GM12878 (cell line): ENCODE results near the gene HRCT1. TPM values are rescaled to one million over a fixed set of nuclear protein-coding genes. Genes with fewer than 3 reads are reported as not detected.

Source experiments
- ATAC-seq: fragments of 200-7000 bp; cut with Tn5 transposase; 3 replicates; pipeline ENCODE4 v1.9.1; 2020; ENCODE audit warnings: mild to moderate bottlenecking, moderate library complexity
- BruUV-seq: library from RNA; stranded (reverse); fragments of 400-500 nt; replicated peaks from 2 replicates; lab custom pipeline; 2021; lab: Mats Ljungman, UMichigan
- CTCF ChIA-PET: fragments of 300-600 bp; sonication (Branson Sonifier 250); formaldehyde crosslinking; extraction: SDS; loops from one replicate; lab custom pipeline; 2021; ENCODE audit warnings: inconsistent platforms; lab: Yijun Ruan, JAX
- POLR2A ChIA-PET: fragments of 350-600 bp; formaldehyde crosslinking; extraction: SDS; loops from one replicate; lab custom pipeline; 2021; ENCODE audit warnings: inconsistent platforms; lab: Charles Lee
- RAD21 ChIA-PET: fragments of 300-600 bp; sonication (Branson Sonifier 250); formaldehyde crosslinking; loops from one replicate; lab custom pipeline; 2023; ENCODE audit warnings: antibody characterized with exemption; ENCODE audit not compliant: unreplicated experiment; lab: Charles Lee
- SMC1A ChIA-PET: fragments of 300-600 bp; sonication (Branson Sonifier 250); formaldehyde crosslinking; loops from one replicate; lab custom pipeline; 2023; ENCODE audit not compliant: unreplicated experiment, uncharacterized antibody; lab: Charles Lee
- DNase-seq: peaks from one replicate; pipeline ENCODE4 v3.0.0-alpha.2; 2011; ENCODE audit warnings: low read depth, low spot score
- FAIRE-seq: peaks from 3 replicates; lab custom pipeline; 2011; peaks lifted over from hg19 to GRCh38; lab: Jason Lieb, UNC
- H2AFZ ChIP-seq: 2 replicates; pipeline ENCODE4 v1.6.0; 2011; ENCODE audit warnings: low read depth, low read length, control low read depth; ENCODE audit not compliant: control insufficient read depth
- H3K27ac ChIP-seq: 2 replicates; pipeline ENCODE4 v1.5.1; 2011; ENCODE audit warnings: control low read depth; ENCODE audit not compliant: control insufficient read depth, insufficient read depth
- H3K27me3 ChIP-seq, 2 experiments: replicated peaks in 1 of 2; 2 replicates each; pipeline versions ENCODE4 v1.6.0 to v1.6.1; 2011; ENCODE audit warnings: low read length in 1 of 2; ENCODE audit not compliant: control insufficient read depth in 2 of 2, insufficient read depth in 2 of 2
- H3K36me3 ChIP-seq, 2 experiments: 2 replicates each; pipeline ENCODE4 v1.5.1; 2011; ENCODE audit warnings: low read length in 1 of 2; ENCODE audit not compliant: control insufficient read depth in 2 of 2, insufficient read depth in 2 of 2
- H3K4me1 ChIP-seq: 2 replicates; pipeline ENCODE4 v1.6.1; 2011; ENCODE audit warnings: mild to moderate bottlenecking, low read length, moderate library complexity, mixed read lengths; ENCODE audit not compliant: control insufficient read depth, insufficient read depth
- H3K4me2 ChIP-seq: 2 replicates; pipeline ENCODE4 v1.6.0; 2011; ENCODE audit warnings: control low read depth; ENCODE audit not compliant: control insufficient read depth, insufficient read depth
- H3K4me3 ChIP-seq: fragments of 200-600 bp; sonication (generic); 2 replicates; pipeline ENCODE4 v1.5.1; 2016
- H3K79me2 ChIP-seq: 2 replicates; pipeline ENCODE4 v1.6.0; 2011; ENCODE audit warnings: low read length; ENCODE audit not compliant: control insufficient read depth, insufficient read depth
- H3K9ac ChIP-seq: 2 replicates; pipeline ENCODE4 v1.8.0; 2011; ENCODE audit warnings: low read length, control low read depth, mixed read lengths; ENCODE audit not compliant: control insufficient read depth, insufficient read depth
- H3K9me3 ChIP-seq: replicated peaks from 3 replicates; pipeline ENCODE4 v1.5.1; 2011; ENCODE audit warnings: mild to moderate bottlenecking, low read length; ENCODE audit not compliant: control insufficient read depth, insufficient read depth
- H4K20me1 ChIP-seq: 2 replicates; pipeline ENCODE4 v1.6.0; 2011; ENCODE audit not compliant: control insufficient read depth, insufficient read depth
- EED ChIP-seq: sonication (generic); IDR thresholded peaks from 2 replicates; pipeline ENCODE4 v1.6.1; 2016; ENCODE audit warnings: antibody characterized with exemption, low read depth
- FOS ChIP-seq: IDR thresholded peaks from 3 replicates; pipeline ENCODE4 v1.6.1; 2011; ENCODE audit warnings: borderline replicate concordance; ENCODE audit not compliant: insufficient read length; ENCODE audit errors: extremely low read depth
- GATAD2B ChIP-seq: fragments of 450-650 bp; conservative IDR thresholded peaks from 2 replicates; pipeline ENCODE4 v1.6.1; 2017; ENCODE audit warnings: low read depth, mild to moderate bottlenecking, moderate library complexity
- IRF4 ChIP-seq: IDR thresholded peaks from 2 replicates; pipeline ENCODE4 v1.6.1; 2011; ENCODE audit warnings: low read depth, low read length
- PML ChIP-seq: IDR thresholded peaks from 2 replicates; pipeline ENCODE4 v1.6.1; 2012; ENCODE audit warnings: low read length, inconsistent platforms
- STAT3 ChIP-seq: IDR thresholded peaks from 2 replicates; pipeline ENCODE4 v1.6.1; 2011; ENCODE audit warnings: low read depth, low read length, improper control_type of control experiment
- TCF12 ChIP-seq: IDR thresholded peaks from 2 replicates; pipeline ENCODE4 v1.6.1; 2011; ENCODE audit warnings: low read depth, mild to moderate bottlenecking, low read length
- WGBS: methylation state at CpG from one replicate; pipeline ENCODE4 v1.1.6; 2016; ENCODE audit warnings: low lambda C conversion rate; ENCODE audit not compliant: insufficient replicate concordance, insufficient coverage; ENCODE audit errors: missing lambda C conversion rate; 5-methylcytosine and 5-hydroxymethylcytosine counted together
- in situ Hi-C: fragments of 300-500 bp; cut with MboI; formaldehyde crosslinking; loops from 9 replicates; pipeline ENCODE4 v1.14.3; 2018; ENCODE audit warnings: mixed read lengths
- intact Hi-C: fragments of 100-400 bp; cut with micrococcal nuclease; formaldehyde crosslinking; loops from one replicate; pipeline ENCODE4 v1.14.2; 2022; ENCODE audit not compliant: unreplicated experiment
- polyA plus RNA-seq, 11 experiments: library from polyadenylated mRNA; depleted of rRNA in 4 of 11; unstranded in 6 of 11; stranded (reverse) in 5 of 11; fragments of >200 nt; fragmentation: Nextera tagmentation in 4 of 11; fragmentation: Illumina TruSeq in 1 of 11; extraction: Ambion mirVana in 4 of 11; extraction: Trizol in 1 of 11; gene quantifications; 1 replicate in 1 of 11; 2 replicates in 10 of 11; pipeline versions ENCODE4 v1.2.1 to v1.2.3, GENCODE V29; 2011 to 2016; ENCODE audit warnings: inconsistent platforms in 2 of 11, missing spikeins in 2 of 11, low read depth in 1 of 11
- total RNA-seq, 4 experiments: library from RNA; depleted of rRNA in 3 of 4; stranded (reverse); fragments of >200 nt in 3 of 4; fragmentation: Illumina TruSeq in 1 of 4; extraction: Trizol in 1 of 4; gene quantifications; 2 replicates each; pipeline versions ENCODE4 v1.2.1 to v1.2.3, GENCODE V29; 2013 to 2021

HRCT1 gene
- total and polyA plus RNA-seq, 10 of the 15 experiments (the other 5 are each of a cell fraction or from before 2014, with no cell fraction given), result not detected

DNA sequence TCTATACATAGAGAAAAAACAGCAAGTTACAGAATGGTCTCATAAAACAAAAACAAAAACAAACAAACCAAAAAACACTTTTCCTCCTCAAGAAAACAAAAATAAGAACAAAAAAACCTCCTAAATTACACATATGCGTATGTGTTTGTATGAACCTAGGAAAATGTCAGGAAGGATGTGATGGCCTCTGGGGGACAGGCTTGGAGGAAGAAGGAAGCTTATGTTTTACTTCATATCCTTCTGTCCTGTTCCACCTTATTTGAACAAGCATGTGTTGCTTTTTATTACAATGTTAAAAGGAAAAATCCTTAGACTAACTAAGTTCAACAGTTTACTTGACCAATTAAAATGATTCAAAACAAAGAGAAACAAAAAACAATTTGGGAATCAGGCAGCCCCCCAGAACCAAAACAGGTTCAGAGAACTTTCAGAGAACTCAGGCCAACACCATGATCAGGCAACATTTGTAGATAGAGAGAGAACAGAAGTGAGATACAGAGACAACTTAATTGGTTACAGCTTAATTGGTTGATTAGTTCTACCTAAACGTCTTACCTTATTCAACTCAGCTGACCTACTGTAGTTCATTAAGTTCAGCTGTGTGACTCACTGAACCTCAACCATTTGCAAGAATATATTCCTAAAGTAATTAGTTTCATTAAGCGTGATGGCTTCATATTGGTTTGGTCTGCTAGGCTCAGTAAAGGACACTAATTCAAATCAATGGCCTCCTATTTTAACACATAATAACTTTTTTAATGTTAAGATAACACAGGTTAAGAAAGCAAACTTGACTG lies 13.4 kb downstream of the HRCT1 start:
- no TSS peak for BruUV-seq
- ChIA-PET POLR2A (no interaction called here), RAD21 (no interaction called here), SMC1A (interaction anchor here (1.1 kb wide), 1 partner anchor 11 kb away, joined by 3 read pairs; no protein-coding TSS in a partner anchor), CTCF (interaction anchor here (1.1 to 2.8 kb wide), 4 partner anchors 16 to 35 kb away, joined by 3 to 12 read pairs (median 4); no protein-coding TSS in a partner anchor)
- intact Hi-C loops (no loop called here), in situ Hi-C loops (no loop called here)
- Histone ChIP-seq H4K20me1 (no peaks in the 10 kb centered on the region), H3K4me3 (no peak overlapping the region), H3K27me3 (no peaks in the 10 kb centered on the region; a peak in 1 of 4 replicates), H3K4me1 (no peaks in the 10 kb centered on the region), H3K4me2 (no peak overlapping the region), H2AFZ (no peak overlapping the region), H3K36me3 (no peaks in the 10 kb centered on the region), H3K9ac (no peak overlapping the region), H3K79me2 (no peaks in the 10 kb centered on the region), H3K27ac (no peak overlapping the region), H3K9me3 (no peaks in the 10 kb centered on the region)
- DNase-seq, result no peak
- ATAC-seq, result no peak
- no peak for FAIRE-seq
- 48% methylated on average over 3 of the region's 3 CpGs for WGBS
- no peak for TF ChIP-seq EED
- no peak for TF ChIP-seq FOS
- TF ChIP-seq TCF12, result no peak
- no peak for TF ChIP-seq IRF4
- TF ChIP-seq PML, result no peak
- TF ChIP-seq GATAD2B, result no peak
- no peak for TF ChIP-seq STAT3
